H1 (cell line): Measurements from ENCODE around the gene CRISPLD2. TPM values are rescaled to one million over a fixed set of nuclear protein-coding genes. Genes with fewer than 3 reads are reported as not detected.
A peak's percentile ranks its signal among the peaks of the same experiment; 100 is the strongest.

Experiments used
- CTCF ChIA-PET: fragments of 300-600 bp; sonication (Branson Sonifier 250); formaldehyde crosslinking; loops from one replicate; lab custom pipeline; 2021; ENCODE audit not compliant: partially characterized antibody; lab: Charles Lee
- POLR2A ChIA-PET: fragments of 300-600 bp; sonication (Branson Sonifier 250); formaldehyde crosslinking; loops from one replicate; lab custom pipeline; 2021; ENCODE audit warnings: inconsistent platforms; ENCODE audit not compliant: partially characterized antibody; lab: Charles Lee
- DNase-seq, 2 experiments: peaks; one replicate each; pipeline versions ENCODE4 v3.0.0 to v3.0.0-alpha.2; 2010 to 2022; ENCODE audit warnings: low spot score in 2 of 2, low read depth in 1 of 2, mixed read lengths in 1 of 2
- FAIRE-seq: peaks from 2 replicates; lab custom pipeline; 2011; peaks lifted over from hg19 to GRCh38; lab: Jason Lieb, UNC
- H2AFZ ChIP-seq: 2 replicates; pipeline ENCODE4 v1.8.1; 2012; ENCODE audit warnings: low read length, inconsistent platforms
- H2AK5ac ChIP-seq: 2 replicates; pipeline ENCODE4 v1.6.1; 2013; ENCODE audit warnings: low read depth, low read length
- H2BK120ac ChIP-seq: replicated peaks from 2 replicates; pipeline ENCODE3; 2013; ENCODE audit warnings: low read depth, low read length, inconsistent platforms
- H2BK12ac ChIP-seq: 2 replicates; pipeline ENCODE4 v1.6.1; 2013; ENCODE audit warnings: low read depth, low read length
- H2BK15ac ChIP-seq: 2 replicates; pipeline ENCODE4 v1.6.1; 2013; ENCODE audit warnings: low read length
- H2BK20ac ChIP-seq: 2 replicates; pipeline ENCODE4 v1.6.1; 2013; ENCODE audit warnings: low read length
- H2BK5ac ChIP-seq: 2 replicates; pipeline ENCODE4 v1.6.1; 2013; ENCODE audit warnings: low read depth, low read length
- H3K14ac ChIP-seq: 2 replicates; pipeline ENCODE4 v1.6.1; 2013; ENCODE audit warnings: inconsistent platforms; ENCODE audit not compliant: insufficient read length
- H3K18ac ChIP-seq: 2 replicates; pipeline ENCODE4 v1.6.1; 2013; ENCODE audit warnings: low read length; ENCODE audit errors: extremely low read depth
- H3K23ac ChIP-seq: 2 replicates; pipeline ENCODE4 v1.6.1; 2013; ENCODE audit warnings: inconsistent platforms; ENCODE audit not compliant: insufficient read length
- H3K23me2 ChIP-seq: 2 replicates; pipeline ENCODE4 v1.6.1; 2013; ENCODE audit warnings: low read depth, low read length
- H3K27ac ChIP-seq: 2 replicates; pipeline ENCODE4 v1.6.1; 2011; ENCODE audit warnings: low read depth, low read length, inconsistent platforms
- H3K27me3 ChIP-seq, 4 experiments: replicated peaks in 1 of 4; 1 replicate in 1 of 4; 2 replicates in 3 of 4; pipeline versions ENCODE4 v1.6.1 to v1.8.1; 2011 to 2013; ENCODE audit warnings: low read length in 3 of 4, mild to moderate bottlenecking in 3 of 4, inconsistent platforms in 2 of 4, mixed read lengths in 2 of 4, moderate library complexity in 1 of 4; ENCODE audit not compliant: control insufficient read depth in 3 of 4, insufficient read depth in 3 of 4; ENCODE audit errors: extremely low read depth in 1 of 4
- H3K36me3 ChIP-seq, 4 experiments: 2 replicates each; pipeline versions ENCODE4 v1.6.1 to v1.8.1; 2011 to 2013; ENCODE audit warnings: mild to moderate bottlenecking in 4 of 4, low read length in 3 of 4, moderate library complexity in 2 of 4, control low read depth in 1 of 4, inconsistent platforms in 1 of 4; ENCODE audit not compliant: insufficient read depth in 4 of 4, control insufficient read depth in 2 of 4
- H3K4ac ChIP-seq: replicated peaks from 2 replicates; pipeline ENCODE3; 2013; ENCODE audit warnings: low read length, low read depth, mixed read lengths, inconsistent platforms; ENCODE audit not compliant: insufficient read length
- H3K4me1 ChIP-seq, 4 experiments: replicated peaks in 1 of 4; 1 replicate in 1 of 4; 2 replicates in 3 of 4; pipeline versions ENCODE4 v1.6.1 to v1.8.1; 2011 to 2013; ENCODE audit warnings: low read length in 3 of 4, inconsistent platforms in 2 of 4, mixed read lengths in 1 of 4; ENCODE audit not compliant: insufficient read depth in 4 of 4, control insufficient read depth in 3 of 4
- H3K4me2 ChIP-seq, 2 experiments: 2 replicates each; pipeline versions ENCODE4 v1.6.1 to v1.8.1; 2011 to 2013; ENCODE audit warnings: low read depth in 2 of 2, low read length in 2 of 2, control low read depth in 1 of 2, inconsistent platforms in 1 of 2, mild to moderate bottlenecking in 1 of 2; ENCODE audit not compliant: insufficient read depth in 1 of 2
- H3K4me3 ChIP-seq, 4 experiments: fragments of 200-600, 300-600 bp in 1 of 4; sonication (generic), shearing (Covaris generic), sonication (Bioruptor Twin) in 1 of 4; 2 replicates each; pipeline versions ENCODE4 v1.5.1 to v1.8.1; 2011 to 2016; ENCODE audit warnings: low read length in 4 of 4, low read depth in 3 of 4, control low read depth in 2 of 4, inconsistent platforms in 2 of 4, mild to moderate bottlenecking in 2 of 4, mixed read lengths in 1 of 4, moderate library complexity in 1 of 4; ENCODE audit not compliant: insufficient read depth in 2 of 4; ENCODE audit errors: extremely low read depth in 1 of 4
- H3K56ac ChIP-seq: replicated peaks from 2 replicates; pipeline ENCODE3; 2013; ENCODE audit warnings: low read depth, mild to moderate bottlenecking, mixed read lengths, low read length, inconsistent platforms; ENCODE audit not compliant: insufficient read length
- H3K79me1 ChIP-seq: 2 replicates; pipeline ENCODE4 v1.6.1; 2013; ENCODE audit warnings: low read depth, low read length, control low read depth
- H3K79me2 ChIP-seq, 2 experiments: 2 replicates each; pipeline versions ENCODE4 v1.6.1 to v1.8.1; 2012 to 2013; ENCODE audit warnings: low read length in 2 of 2, mild to moderate bottlenecking in 2 of 2, inconsistent platforms in 1 of 2; ENCODE audit not compliant: insufficient read depth in 2 of 2, control insufficient read depth in 1 of 2
- H3K9ac ChIP-seq, 4 experiments: replicated peaks in 1 of 4; 1 replicate in 1 of 4; 2 replicates in 3 of 4; pipeline versions ENCODE4 v1.6.1 to v1.8.1; 2011 to 2013; ENCODE audit warnings: low read depth in 3 of 4, low read length in 3 of 4, control low read depth in 2 of 4, mild to moderate bottlenecking in 2 of 4, moderate library complexity in 2 of 4, inconsistent platforms in 1 of 4; ENCODE audit errors: extremely low read depth in 1 of 4
- H3K9me3 ChIP-seq, 2 experiments: 2 replicates each; pipeline versions ENCODE4 v1.6.1 to v1.8.1; 2012 to 2013; ENCODE audit warnings: mild to moderate bottlenecking in 2 of 2, moderate library complexity in 2 of 2, control low read depth in 1 of 2, inconsistent platforms in 1 of 2, low read depth in 1 of 2, low read length in 1 of 2, mixed read lengths in 1 of 2; ENCODE audit not compliant: insufficient read depth in 2 of 2
- H4K20me1 ChIP-seq, 2 experiments: replicated peaks in 1 of 2; 2 replicates each; pipeline versions ENCODE3 to v1.8.1; 2011 to 2013; ENCODE audit warnings: inconsistent platforms in 2 of 2, low read length in 2 of 2, mild to moderate bottlenecking in 1 of 2; ENCODE audit not compliant: insufficient read depth in 2 of 2, control insufficient read depth in 1 of 2
- H4K5ac ChIP-seq: 2 replicates; pipeline ENCODE4 v1.6.1; 2013; ENCODE audit warnings: low read length, low read depth, mixed read lengths, inconsistent platforms; ENCODE audit not compliant: insufficient read length
- H4K8ac ChIP-seq: 2 replicates; pipeline ENCODE4 v1.8.0; 2013; ENCODE audit warnings: mild to moderate bottlenecking, moderate library complexity, low read length, inconsistent platforms; ENCODE audit not compliant: insufficient read depth; ENCODE audit errors: extremely low read depth
- H4K91ac ChIP-seq: replicated peaks from 2 replicates; pipeline ENCODE3; 2013; ENCODE audit warnings: low read length, mixed read lengths, inconsistent platforms; ENCODE audit not compliant: insufficient read length
- KDM1A ChIP-seq: fragments of 200-600, 300-600 bp; sonication (generic); IDR thresholded peaks from 2 replicates; pipeline ENCODE4 v1.7.1; 2016; ENCODE audit warnings: mild to moderate bottlenecking, low read length, borderline replicate concordance
- YY1 ChIP-seq: IDR thresholded peaks from 2 replicates; pipeline ENCODE4 v1.6.1; 2011; ENCODE audit warnings: low read depth, mild to moderate bottlenecking, low read length
- WGBS, 2 experiments: shearing (Covaris generic) in 1 of 2; methylation state at CpG; one replicate each; pipeline versions ENCODE4 v1.1.6 to v1.1.7; 2013 to 2015; ENCODE audit warnings: low lambda C conversion rate in 2 of 2, mixed read lengths in 2 of 2, inconsistent platforms in 1 of 2, low coverage in 1 of 2, missing lambda C conversion rate in 1 of 2; ENCODE audit not compliant: insufficient replicate concordance in 2 of 2, insufficient coverage in 1 of 2, insufficient read length in 1 of 2; ENCODE audit errors: extremely low coverage in 1 of 2, missing lambda C conversion rate in 1 of 2; 5-methylcytosine and 5-hydroxymethylcytosine counted together
- polyA plus RNA-seq, 7 experiments: library from polyadenylated mRNA; depleted of rRNA in 3 of 7; stranded (reverse) in 5 of 7; unstranded in 2 of 7; fragments of >200 nt in 5 of 7; fragments of 200-250 nt in 2 of 7; gene quantifications; 1 replicate in 5 of 7; 2 replicates in 1 of 7; 4 replicates in 1 of 7; pipeline versions ENCODE4 v1.2.1 to v1.2.3, GENCODE V29; 2011 to 2013; ENCODE audit warnings: missing spikeins in 2 of 7, mixed read lengths in 2 of 7
- total RNA-seq: library from RNA; stranded (reverse); fragmentation: NEBNext Ultra II Directional; extraction: Animal tissue kit (Norgen Biotek cat#: 25700); gene quantifications from 2 replicates; pipeline ENCODE4 v1.2.1, GENCODE V29; 2021

The CRISPLD2 gene
- total and polyA plus RNA-seq, 2 of the 8 experiments (the other 6 are each of a cell fraction or from before 2014, with no cell fraction given), result 2.7 to 5.1 TPM

DNA sequence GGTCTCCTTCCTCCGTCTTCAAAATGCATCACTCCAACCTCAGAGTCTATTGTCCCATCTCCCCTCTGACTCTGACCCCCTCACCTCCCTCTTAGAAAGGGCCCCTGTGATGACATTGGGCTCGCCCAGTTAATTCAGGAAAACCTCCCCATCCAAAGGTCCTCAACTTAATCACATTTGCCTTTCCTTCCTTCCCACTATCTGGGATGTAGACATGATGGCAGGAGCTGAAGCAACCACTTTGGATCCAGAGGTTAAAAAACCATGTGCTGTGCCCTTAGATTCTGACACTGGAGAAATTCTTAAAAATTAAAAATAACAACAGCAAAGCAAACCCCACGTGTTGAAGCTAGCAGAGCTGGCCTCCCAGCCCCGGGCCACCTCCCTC lies 111.3 kb downstream of the CRISPLD2 start:
- Histone ChIP-seq H4K91ac (no peak overlapping the region), H3K23ac (no peak overlapping the region), H3K36me3 (no peaks in the 10 kb centered on the region), H3K4me1 (no peaks in the 10 kb centered on the region), H3K79me2 (no peaks in the 10 kb centered on the region), H3K14ac (no peak overlapping the region), H2BK20ac (no peak overlapping the region), H3K9ac (no peak overlapping the region), H3K56ac (no peak overlapping the region), H2AFZ (no peak overlapping the region), H4K8ac (no peak overlapping the region), H3K27me3 (no peaks in the 10 kb centered on the region), H3K4me2 (no peak overlapping the region), H2BK15ac (no peak overlapping the region), H3K23me2 (peaks cover 7% of the 10 kb centered on the region; the same call in 1 of the 2 replicates), H3K27ac (no peak overlapping the region), H3K18ac (no peak overlapping the region), H3K9me3 (0 out of 4 replicates have a peak, but pooled peaks cover 0 to 3% of the 10 kb centered on the region in 2 experiments), H4K5ac (no peak overlapping the region), H4K20me1 (peaks cover 0 to 2% of the 10 kb centered on the region in 2 experiments), H2AK5ac (no peak overlapping the region), H3K4ac (no peak overlapping the region), H2BK12ac (no peak overlapping the region), H2BK5ac (no peak overlapping the region), H3K79me1 (no peaks in the 10 kb centered on the region), H2BK120ac (no peak overlapping the region), H3K4me3 (no peak overlapping the region)
- ChIA-PET CTCF (interaction anchor here (0.9 to 5.8 kb wide), 9 partner anchors 15 to 192 kb away, joined by 3 to 61 read pairs (median 5); no protein-coding TSS in a partner anchor), POLR2A (no interaction called here)
- no peak for DNase-seq
- FAIRE-seq, result no peak
- TF ChIP-seq KDM1A, result peak; percentile 82
- TF ChIP-seq YY1, result no peak
- 93% methylated on average over 4 of the region's 4 CpGs; no CpG with 5 or more reads in 1 of the 2 experiments for WGBS, 2 experiments
